Measurements from ENCODE around the gene ZNF892. TPM values are rescaled to one million over a fixed set of nuclear protein-coding genes. Genes with fewer than 3 reads are reported as not detected.
"Not testable (repeated sequence)": the region's sequence is repeated elsewhere in the genome, so short reads cannot be mapped to it uniquely, and the experiment has no call there.

The ZNF892 gene
- total and polyA plus RNA-seq, 2 of the 8 experiments (the other 6 are each of a cell fraction or from before 2014, with no cell fraction given), result 1.4 to 10.7 TPM

GRCh38 chr2:95242084-95242483 is 34.8 kb downstream of the ZNF892 start:
- not testable (repeated sequence) for H3K14ac ChIP-seq (ENCODE audit: insufficient read length)

More at GRCh38 chr2:95242084-95242483, 34.8 kb downstream of the ZNF892 start:
- H2AK5ac ChIP-seq (ENCODE audit: low read depth, low read length); H3K79me2 ChIP-seq (ENCODE audit: control insufficient read depth in 1 of 2, insufficient read depth in 2 of 2, low read length in 2 of 2); H4K8ac ChIP-seq (ENCODE audit: extremely low read depth, insufficient read depth, low read length); H2BK15ac ChIP-seq (ENCODE audit: low read length); H3K4me3 ChIP-seq (ENCODE audit: extremely low read depth in 1 of 4, insufficient read depth in 2 of 4, low read depth in 3 of 4, low read length in 4 of 4); H4K5ac ChIP-seq (ENCODE audit: insufficient read length, low read depth, low read length); H3K36me3 ChIP-seq (ENCODE audit: control insufficient read depth in 2 of 4, insufficient read depth in 4 of 4, low read length in 3 of 4); H3K27me3 ChIP-seq (replicated peaks in 1 of 4; ENCODE audit: control insufficient read depth in 3 of 4, extremely low read depth in 1 of 4, insufficient read depth in 3 of 4, low read length in 3 of 4); FAIRE-seq; POLR2A ChIA-PET (ENCODE audit: partially characterized antibody); H4K91ac ChIP-seq (replicated peaks; ENCODE audit: insufficient read length, low read length); H3K23me2 ChIP-seq (ENCODE audit: low read depth, low read length); H3K27ac ChIP-seq (ENCODE audit: low read depth, low read length); H4K20me1 ChIP-seq (replicated peaks in 1 of 2; ENCODE audit: control insufficient read depth in 1 of 2, insufficient read depth in 2 of 2, low read length in 2 of 2); H3K23ac ChIP-seq (ENCODE audit: insufficient read length); H3K4ac ChIP-seq (replicated peaks; ENCODE audit: insufficient read length, low read depth, low read length); H3K4me1 ChIP-seq (replicated peaks in 1 of 4; ENCODE audit: control insufficient read depth in 3 of 4, insufficient read depth in 4 of 4, low read length in 3 of 4); H3K56ac ChIP-seq (replicated peaks; ENCODE audit: insufficient read length, low read depth, low read length); H3K4me2 ChIP-seq (ENCODE audit: insufficient read depth in 1 of 2, low read depth in 2 of 2, low read length in 2 of 2); H3K18ac ChIP-seq (ENCODE audit: extremely low read depth, low read length); H3K9ac ChIP-seq (replicated peaks in 1 of 4; ENCODE audit: extremely low read depth in 1 of 4, low read depth in 3 of 4, low read length in 3 of 4); CTCF ChIA-PET (ENCODE audit: partially characterized antibody); DNase-seq (ENCODE audit: low read depth in 1 of 2, low spot score in 2 of 2); H2BK12ac ChIP-seq (ENCODE audit: low read depth, low read length); H2BK120ac ChIP-seq (replicated peaks; ENCODE audit: low read depth, low read length); H2AFZ ChIP-seq (ENCODE audit: low read length); H2BK20ac ChIP-seq (ENCODE audit: low read length); H3K79me1 ChIP-seq (ENCODE audit: low read depth, low read length); H2BK5ac ChIP-seq (ENCODE audit: low read depth, low read length): not testable (repeated sequence)
- peaks cover 40 to 70% of the 10 kb centered on the region in 2 experiments for H3K9me3 ChIP-seq (ENCODE audit: insufficient read depth in 2 of 2, low read depth in 1 of 2, low read length in 1 of 2)
- WGBS, 2 experiments (ENCODE audit: extremely low coverage in 1 of 2, insufficient coverage in 1 of 2, insufficient read length in 1 of 2, insufficient replicate concordance in 2 of 2, low coverage in 1 of 2, low lambda C conversion rate in 2 of 2, missing lambda C conversion rate in 1 of 2), result 100% methylated on average over 1 of the region's 1 CpG; no CpG with 5 or more reads in 1 of the 2 experiments

Other genes starting within 250 kb of the ZNF892 start
- not detected in 2 replicates for gene MAL, start 181.8 kb upstream of the ZNF892 start, total RNA-seq (2021; fragmentation: NEBNext Ultra II Directional; extraction: Animal tissue kit (Norgen Biotek cat#: 25700))
- not detected in 2 replicates for gene MAL, start 181.8 kb upstream of the ZNF892 start, polyA plus RNA-seq (2011; rRNA removed)
- gene MRPS5, start 85.7 kb upstream of the ZNF892 start, total RNA-seq (2021; fragmentation: NEBNext Ultra II Directional; extraction: Animal tissue kit (Norgen Biotek cat#: 25700)), result 52.8 and 53.0 TPM in 2 replicates
- gene MRPS5, start 85.7 kb upstream of the ZNF892 start, polyA plus RNA-seq (2011; rRNA removed), result 36.7 and 38.3 TPM in 2 replicates
- 12.1 and 13.3 TPM in 2 replicates for gene ZNF514, start 47.7 kb upstream of the ZNF892 start, total RNA-seq (2021; fragmentation: NEBNext Ultra II Directional; extraction: Animal tissue kit (Norgen Biotek cat#: 25700))
- gene ZNF514, start 47.7 kb upstream of the ZNF892 start, polyA plus RNA-seq (2011; rRNA removed), result 4.2 and 5.3 TPM in 2 replicates
- gene ZNF2, start 41.7 kb upstream of the ZNF892 start, total RNA-seq (2021; fragmentation: NEBNext Ultra II Directional; extraction: Animal tissue kit (Norgen Biotek cat#: 25700)), result 2.9 and 3.0 TPM in 2 replicates
- gene ZNF2, start 41.7 kb upstream of the ZNF892 start, polyA plus RNA-seq (2011; rRNA removed), result 0.93 and 1.3 TPM in 2 replicates
- gene PROM2, start 66.9 kb downstream of the ZNF892 start, total RNA-seq (2021; fragmentation: NEBNext Ultra II Directional; extraction: Animal tissue kit (Norgen Biotek cat#: 25700)), result 3.8 and 4.6 TPM in 2 replicates
- 1.6 and 2.6 TPM in 2 replicates for gene PROM2, start 66.9 kb downstream of the ZNF892 start, polyA plus RNA-seq (2011; rRNA removed)
- gene KCNIP3, start 89.8 kb downstream of the ZNF892 start, total RNA-seq (2021; fragmentation: NEBNext Ultra II Directional; extraction: Animal tissue kit (Norgen Biotek cat#: 25700)), result 1.9 and 2.9 TPM in 2 replicates
- gene KCNIP3, start 89.8 kb downstream of the ZNF892 start, polyA plus RNA-seq (2011; rRNA removed), result 0.33 and 0.53 TPM in 2 replicates
- 25.8 and 26.7 TPM in 2 replicates for gene FAHD2A, start 195.2 kb downstream of the ZNF892 start, total RNA-seq (2021; fragmentation: NEBNext Ultra II Directional; extraction: Animal tissue kit (Norgen Biotek cat#: 25700))
- 24.2 and 28.6 TPM in 2 replicates for gene FAHD2A, start 195.2 kb downstream of the ZNF892 start, polyA plus RNA-seq (2011; rRNA removed)